Measurements from ENCODE around the gene TMEM220. TPM values are rescaled to one million over a fixed set of nuclear protein-coding genes. Genes with fewer than 3 reads are reported as not detected.
"Not testable (repeated sequence)": the region's sequence is repeated elsewhere in the genome, so short reads cannot be mapped to it uniquely, and the experiment has no call there.

TMEM220 gene
- polyA plus RNA-seq, 4 donors, result 8.6 to 11.4 (median 10.1) TPM

DNA sequence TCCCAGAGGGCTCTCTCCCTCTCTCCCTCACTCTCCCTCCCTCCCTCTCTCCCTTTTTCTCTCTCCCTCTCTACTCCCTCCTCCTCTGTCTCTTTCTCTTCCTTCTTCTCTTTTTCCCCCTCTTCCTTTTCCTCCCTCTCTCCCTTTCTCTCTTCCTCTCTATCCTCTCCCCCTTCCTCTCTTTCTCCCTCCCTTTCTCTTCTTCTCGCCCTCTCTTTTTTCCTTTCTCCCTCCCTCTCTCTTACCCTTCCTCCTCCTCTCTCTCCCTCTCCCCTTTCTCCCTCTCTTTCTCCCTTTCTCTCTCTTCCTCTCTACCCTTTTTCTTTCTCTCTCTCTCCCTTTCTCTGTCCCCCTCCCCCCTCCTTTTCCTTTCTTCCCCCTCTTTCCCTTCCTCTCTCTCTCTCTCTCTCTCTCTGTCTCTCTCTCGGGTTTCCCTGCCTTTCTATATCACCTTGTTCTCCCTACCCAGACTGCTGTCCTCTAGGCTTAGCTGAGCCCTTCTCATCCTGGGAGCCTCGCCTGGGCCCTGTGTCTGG is 25.8 kb upstream of the TMEM220 start:
- no peak for DNase-seq (ENCODE audit: low read depth in 4 of 4, low spot score in 3 of 4)

DNA sequence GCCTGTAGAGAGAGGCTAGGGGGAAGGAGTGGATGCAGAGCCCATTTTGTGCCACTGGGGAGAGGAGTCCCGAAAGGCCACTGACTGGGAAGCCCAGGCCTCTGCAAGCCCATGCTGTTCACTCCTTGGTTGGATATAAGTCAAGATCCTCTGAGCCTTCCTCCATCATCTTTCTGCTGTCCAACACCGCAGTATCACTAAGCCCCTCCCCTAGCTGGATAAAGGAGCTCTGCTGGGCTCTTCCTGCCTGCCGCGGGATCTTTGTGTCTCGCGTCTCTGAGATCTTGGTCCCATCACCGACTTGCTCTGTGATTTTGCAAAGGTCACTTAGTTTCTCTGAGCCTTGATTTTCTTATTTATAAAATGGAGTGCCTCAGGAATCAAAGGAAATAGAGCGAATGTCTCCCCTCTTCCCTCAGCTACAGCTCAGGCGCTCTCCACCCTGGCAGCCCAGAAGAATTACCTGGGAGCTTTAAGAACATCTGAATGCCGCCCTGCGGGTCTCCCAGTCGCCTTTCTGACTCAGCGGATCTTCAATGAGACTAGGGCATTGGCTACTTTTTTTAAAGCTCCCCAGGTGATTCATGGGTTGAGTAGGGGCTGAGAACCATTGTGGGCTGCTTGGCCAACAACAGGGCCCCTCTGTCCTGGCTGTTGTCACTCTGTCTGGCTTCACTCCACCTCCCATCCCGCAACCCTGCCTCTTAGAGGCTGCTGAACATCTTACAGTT is 25.2 kb upstream of the TMEM220 start:
- DNase-seq (ENCODE audit: low read depth in 4 of 4, low spot score in 3 of 4), result no peak

DNA sequence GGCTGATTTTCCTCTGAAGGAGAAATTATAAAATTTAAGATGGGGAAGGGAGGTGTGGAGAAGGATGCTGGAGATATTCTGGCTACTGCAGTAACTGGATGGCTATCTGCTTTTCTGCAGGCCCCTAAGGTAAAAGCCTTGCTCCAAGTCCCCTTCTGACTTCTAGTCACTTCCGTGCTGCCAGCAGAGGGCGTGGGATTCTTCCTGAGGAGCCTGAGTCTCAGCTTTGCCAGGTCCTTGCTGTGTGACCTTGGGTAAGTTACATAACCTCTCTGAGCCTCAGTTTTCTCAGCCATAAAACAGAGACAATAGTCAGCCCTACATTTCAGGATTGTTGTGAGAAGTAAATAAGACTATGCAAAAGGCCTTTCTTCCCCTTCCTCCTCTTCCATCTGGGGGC is 24.3 kb upstream of the TMEM220 start:
- no peak for DNase-seq (ENCODE audit: low read depth in 4 of 4, low spot score in 3 of 4)

DNA sequence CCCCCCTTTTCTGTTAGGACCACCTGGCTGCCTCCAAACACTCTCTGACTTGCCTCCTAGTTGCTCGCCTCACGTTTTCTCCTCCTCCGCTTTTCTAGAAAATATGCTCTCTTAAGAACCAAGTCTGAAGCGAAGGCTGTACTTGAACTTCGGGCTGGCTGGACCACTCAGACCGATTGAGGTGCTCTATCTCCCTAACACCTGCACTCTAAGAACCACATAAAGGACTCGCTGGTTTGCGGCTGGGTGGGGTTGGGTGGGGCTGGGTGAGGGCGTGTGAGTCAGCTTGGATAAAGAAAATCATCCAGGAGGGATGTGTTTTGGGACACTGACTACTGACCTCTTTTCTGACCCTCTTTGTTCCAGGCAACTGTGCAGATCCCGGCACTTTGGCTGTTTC is 22.9 kb upstream of the TMEM220 start:
- no peak for DNase-seq (ENCODE audit: low read depth in 4 of 4, low spot score in 3 of 4)

DNA sequence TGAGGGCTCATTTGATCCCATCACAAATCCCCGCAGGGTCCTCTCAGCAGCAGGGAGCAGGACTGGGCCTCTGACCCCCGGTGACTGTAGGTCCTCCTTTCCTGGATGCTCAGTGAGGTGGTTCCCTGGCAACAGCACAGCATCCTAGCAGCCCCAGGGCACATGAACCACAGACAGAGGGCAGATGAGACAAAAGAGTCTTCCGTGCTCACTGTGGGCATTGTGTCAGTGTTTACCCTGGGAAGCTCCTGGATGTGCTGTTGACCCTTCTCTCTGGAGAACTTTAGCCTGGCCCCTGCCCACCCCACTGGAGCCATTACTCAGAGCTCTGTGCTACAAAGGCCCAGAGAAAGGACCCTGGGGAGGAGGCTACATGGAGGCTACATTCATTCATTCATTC is 21.7 kb upstream of the TMEM220 start:
- no peak for DNase-seq (ENCODE audit: low read depth in 4 of 4, low spot score in 3 of 4)

DNA sequence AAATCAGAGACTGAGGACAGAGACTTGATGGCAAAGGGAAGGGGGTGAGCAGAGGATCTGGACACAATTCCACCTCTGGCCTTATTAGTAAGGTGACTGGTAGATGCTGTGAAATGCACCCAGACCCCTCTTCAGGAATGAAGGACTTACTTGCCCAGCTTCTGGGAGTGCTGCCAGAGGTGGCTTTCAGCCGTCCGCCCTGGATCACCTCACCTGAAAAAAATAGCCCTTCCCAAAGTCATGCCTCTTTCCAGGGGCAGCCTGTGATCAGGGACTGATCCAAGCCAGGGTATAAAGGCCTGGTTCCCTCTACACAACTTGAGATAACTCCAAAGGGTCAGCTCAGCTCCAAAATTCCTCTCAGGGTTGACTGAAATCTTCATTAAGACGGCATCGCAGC is 20.4 kb upstream of the TMEM220 start:
- no peak for DNase-seq (ENCODE audit: low read depth in 4 of 4, low spot score in 3 of 4)

DNA sequence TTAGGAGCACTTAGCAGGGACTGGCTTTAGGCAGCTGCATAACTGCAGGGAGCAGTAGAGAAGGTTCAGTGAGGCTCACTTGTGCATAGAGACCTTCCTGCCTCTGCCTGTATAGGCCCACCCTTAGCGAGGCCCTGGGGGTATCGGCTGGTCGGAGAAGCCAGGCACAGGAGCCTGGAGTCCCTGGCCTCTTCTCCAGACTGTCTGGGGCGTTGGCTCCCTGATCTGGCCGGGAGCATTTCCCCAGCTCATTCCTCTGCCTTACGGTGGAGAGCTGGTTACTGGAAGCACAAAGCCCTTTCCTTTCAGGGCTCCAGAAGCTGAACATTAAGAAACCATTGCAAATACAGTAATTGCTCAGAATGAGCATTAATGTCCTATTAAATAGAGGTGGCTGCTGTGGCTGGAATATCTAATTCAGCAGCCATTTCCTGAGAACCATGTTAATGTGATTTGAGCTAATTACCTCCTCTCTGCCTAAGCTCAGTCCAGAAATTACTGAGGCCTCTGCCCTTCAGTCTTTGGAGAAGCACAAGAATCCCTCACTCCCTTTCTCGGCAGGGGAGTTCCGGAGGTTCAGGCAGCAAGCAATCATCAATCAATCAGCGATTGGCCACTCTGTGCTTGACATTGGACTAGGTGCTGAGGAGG is 18.8 kb upstream of the TMEM220 start:
- DNase-seq (ENCODE audit: low read depth in 4 of 4, low spot score in 3 of 4), result no peak

DNA sequence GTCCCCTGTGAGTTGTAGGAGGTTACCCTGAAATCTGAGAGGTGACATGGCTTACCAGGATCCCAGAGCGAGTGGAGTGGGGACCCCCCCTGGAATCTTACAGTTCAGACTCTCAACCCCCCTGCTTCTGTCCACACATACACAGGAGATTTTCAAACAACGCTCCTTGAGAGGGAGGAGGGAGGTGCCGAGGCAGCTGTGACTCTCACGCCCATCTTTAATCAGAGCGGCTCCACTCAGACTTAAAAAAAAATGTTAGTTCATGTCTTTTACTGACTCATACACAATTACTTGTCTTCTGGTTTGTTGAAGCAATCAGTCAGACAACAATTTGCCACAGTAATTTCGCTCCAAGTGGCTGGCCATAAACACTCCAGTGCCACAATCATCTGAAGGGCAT is 15.4 kb upstream of the TMEM220 start:
- DNase-seq (ENCODE audit: low read depth in 4 of 4, low spot score in 3 of 4), result no peak

DNA sequence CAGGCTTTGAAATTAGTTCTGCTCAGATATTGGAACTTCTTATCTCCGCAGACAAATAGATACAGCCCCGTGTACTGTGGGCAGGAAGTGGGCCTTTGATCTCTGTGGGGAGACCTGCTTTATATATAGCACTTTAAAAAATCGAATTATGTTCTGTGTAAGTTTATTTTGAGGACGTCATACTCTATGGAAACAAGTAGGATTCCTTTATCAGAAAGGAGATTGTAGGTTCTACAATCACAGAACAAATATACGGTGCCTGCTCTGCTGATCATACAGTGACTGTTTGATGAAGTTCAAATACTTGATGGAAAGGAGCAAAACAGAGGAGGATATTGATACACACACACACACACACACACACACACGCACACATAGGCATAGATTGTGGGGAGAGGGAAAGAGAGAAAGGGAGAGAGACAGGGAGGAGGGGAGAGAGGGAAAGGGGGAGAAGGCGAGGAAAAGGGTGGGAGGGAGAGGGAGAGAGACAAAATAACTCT is 14.7 kb upstream of the TMEM220 start:
- no peak for DNase-seq (ENCODE audit: low read depth in 4 of 4, low spot score in 3 of 4)

DNA sequence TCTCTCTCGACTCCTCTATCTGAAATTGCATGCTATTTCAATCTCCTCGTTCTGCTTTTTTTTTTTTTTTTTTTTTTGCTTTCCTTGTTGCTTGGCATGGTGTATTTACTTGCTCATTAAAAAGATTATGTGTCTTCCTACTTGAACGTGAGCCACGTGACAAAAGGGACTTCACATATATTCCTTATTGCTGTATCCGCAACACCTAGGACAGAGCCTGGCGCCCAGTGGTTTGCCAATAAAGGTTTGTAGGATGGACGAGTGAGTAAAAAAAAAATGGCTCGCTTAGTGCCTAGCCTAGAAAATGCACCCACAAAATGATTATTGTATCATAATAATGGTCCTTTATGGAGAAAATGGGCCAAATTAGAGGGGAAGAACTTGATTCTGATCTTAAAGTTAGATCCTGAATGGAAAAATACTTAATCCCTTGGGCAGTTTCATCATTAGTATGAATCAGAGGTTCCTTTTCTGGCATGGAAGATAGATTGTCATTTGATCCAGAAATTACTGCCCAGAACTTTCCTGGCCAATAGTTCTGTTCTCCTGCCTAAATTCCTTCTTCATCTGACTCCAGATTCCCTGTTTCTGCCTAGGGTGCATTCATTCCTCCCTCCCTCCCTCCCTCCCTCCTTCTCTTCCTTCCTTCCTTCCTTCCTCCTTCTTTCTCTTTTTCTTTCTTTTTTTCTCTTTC is 13.6 kb upstream of the TMEM220 start:
- no peak for DNase-seq (ENCODE audit: low read depth in 4 of 4, low spot score in 3 of 4)

DNA sequence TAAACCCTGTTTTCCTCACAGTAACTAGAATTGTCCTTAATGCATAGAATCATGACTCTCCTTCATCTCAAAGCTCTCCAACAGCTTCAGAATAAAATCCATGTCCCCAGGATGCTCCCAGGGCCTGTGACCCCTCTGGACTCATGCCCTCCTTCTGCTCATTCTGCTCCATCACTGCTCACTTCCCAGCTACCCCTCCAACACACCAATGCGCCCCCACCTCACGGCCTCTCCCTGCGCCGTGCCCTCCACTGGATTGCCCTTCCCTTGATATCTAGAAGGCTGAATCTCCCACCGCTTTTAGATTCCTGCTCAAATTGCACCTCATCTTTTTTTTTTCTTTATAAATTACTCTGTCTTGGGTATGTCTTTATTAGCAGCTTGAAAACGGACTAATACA is 12.6 kb upstream of the TMEM220 start:
- DNase-seq (ENCODE audit: low read depth in 4 of 4, low spot score in 3 of 4), result no peak

DNA sequence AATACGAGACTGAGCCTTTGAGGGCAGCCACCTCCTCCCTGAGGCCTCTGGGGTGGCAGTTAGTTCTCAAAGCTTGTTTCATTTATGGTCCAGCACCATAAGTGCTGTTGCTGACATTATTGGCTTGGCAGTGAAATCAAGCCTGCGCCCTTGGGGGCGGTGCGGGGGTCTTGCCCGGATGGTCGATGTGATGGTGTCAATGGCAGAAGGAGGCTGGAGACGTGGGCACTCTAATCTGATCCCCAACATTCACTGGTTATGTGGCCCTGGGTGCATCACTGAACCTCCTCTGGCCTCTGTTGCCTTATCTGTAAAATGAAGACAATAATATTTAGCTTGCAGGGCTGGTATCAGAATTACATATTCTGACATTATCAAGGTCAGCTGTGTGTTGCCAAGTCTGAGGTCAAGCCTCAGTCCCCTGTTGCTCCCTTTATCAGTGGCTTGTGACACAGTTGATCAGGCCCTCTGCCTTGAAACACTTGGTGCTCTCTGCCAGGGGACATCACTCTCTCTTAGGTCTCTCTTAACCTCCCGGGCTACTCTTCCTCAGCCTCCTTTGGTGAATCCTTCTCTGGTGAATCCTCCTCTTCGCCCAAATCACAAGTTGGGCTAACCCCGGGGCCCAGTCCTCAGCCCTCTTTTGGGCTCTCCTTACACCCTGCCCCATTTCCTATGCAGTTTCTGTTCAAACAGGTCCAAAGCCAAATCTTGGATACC is 11.8 kb upstream of the TMEM220 start:
- no peak for DNase-seq (ENCODE audit: low read depth in 4 of 4, low spot score in 3 of 4)

DNA sequence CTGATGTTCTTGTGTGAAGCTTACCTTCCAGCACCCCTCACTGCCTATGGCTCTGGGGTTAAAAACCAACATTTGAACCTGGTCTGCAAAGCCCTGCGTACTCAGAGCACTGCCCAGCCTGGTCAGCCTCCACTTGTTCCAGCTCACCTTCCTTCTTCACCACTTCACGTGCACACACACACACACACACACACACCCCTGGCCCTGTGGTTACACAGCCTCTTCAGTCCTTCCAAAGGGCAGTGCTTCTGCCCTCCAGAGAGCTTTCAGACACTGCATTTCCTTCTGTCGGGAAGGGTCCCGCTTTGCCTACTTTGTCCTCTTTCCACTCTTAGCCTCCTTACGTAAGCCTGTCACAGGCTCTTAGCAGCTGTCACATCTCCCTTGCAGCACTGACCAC is 9.6 kb upstream of the TMEM220 start:
- DNase-seq (ENCODE audit: low read depth in 4 of 4, low spot score in 3 of 4), result no peak

DNA sequence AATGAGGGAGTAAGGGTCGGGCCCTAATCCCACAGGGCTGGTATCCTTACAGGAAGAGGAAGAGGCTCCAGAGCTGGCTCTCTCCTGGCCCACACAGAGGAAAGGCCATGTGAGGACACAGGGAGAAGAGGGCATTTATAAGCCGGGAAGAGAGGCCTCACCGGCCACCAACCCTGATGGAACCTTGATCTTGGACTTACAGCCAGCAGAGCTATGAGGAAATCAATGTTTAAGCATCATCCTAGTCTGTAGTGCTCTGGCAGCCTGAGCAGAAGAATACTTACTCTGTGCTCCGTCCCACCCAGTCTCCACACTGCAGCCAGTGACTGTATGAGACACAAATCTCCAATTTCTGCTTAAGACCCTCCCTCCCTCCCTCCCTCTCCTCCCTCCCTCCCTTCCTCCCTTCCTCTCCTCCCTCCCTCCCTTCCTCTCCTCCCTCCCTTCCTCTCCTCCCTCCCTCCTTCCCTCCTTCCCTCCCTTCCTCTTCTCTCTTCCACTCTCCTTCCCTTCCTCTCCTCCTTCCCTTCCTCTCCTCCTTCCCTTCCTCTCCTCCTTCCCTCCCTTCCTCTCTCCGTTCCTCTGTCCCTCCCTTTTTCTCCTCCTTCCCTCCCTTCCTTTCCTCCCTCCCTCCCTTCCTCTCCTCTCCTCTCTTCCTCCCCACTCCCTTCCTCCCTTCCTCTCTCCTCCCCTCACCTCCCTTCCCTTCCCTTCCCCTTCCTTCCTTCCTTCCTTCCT is 8.9 kb upstream of the TMEM220 start:
- no peak for DNase-seq (ENCODE audit: low read depth in 4 of 4, low spot score in 3 of 4)

DNA sequence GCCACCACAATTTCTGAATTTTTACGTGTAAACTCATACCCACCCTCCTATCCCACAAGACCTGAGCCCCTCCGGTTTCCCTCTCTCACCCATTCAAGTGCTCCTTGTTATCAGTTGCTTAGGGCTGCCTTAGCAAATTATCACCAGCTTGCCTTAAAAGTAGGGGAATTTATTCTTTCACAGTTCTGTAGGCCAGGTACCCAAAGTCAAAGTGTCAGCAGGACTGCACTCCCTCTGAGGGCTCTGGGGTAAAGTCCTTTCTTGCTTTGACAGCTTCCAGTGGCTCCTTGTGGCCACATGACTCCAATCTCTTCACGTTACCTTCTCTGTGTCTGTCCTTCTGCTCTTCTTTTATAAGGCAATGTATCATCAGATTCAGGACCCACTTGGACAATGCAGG is 7.9 kb upstream of the TMEM220 start:
- no peak for DNase-seq (ENCODE audit: low read depth in 4 of 4, low spot score in 3 of 4)

DNA sequence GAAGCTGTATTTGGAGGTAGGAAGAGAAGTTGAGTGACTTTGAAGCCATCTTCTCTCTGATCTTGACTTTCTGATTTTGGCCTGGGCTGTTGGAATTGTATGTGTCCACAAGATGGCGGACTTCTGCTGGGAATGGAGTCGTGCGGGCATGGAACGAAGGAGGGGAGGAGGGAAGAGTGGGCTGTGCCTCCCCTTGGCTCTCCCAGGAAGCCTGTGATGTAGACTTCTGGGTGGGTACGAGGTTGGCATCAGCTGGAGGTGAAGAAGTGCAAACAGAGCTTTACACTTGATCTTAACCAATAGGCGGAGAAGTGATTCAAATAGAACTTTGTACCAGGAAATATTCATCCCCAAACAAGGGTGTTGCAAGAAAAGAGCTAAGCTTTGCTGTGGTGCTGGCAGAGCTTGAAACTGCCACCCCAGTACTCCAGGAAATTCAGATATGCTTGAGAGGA is 7.4 kb upstream of the TMEM220 start:
- peak in 1 of 4 donors; percentile 53 for DNase-seq (ENCODE audit: low read depth in 4 of 4, low spot score in 3 of 4)

DNA sequence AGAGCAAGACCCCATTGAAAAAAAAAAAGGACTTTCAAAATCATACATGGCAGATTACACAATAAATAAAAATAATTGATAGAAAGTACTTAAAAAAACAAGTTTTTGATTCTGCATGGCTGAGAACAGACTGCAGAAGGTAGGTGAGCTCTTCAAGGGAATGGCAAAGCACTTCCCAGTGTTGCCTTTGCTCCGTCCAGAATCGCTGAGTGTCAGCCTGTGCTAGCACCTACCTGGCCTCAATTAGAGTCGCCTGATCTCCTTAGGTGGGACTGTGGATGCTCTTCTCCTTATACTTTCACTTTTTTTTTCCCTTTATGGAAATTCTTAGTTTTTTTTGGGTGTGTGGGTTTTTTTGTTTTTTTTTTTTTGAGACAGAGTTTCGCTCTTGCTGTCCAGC is 6.0 kb upstream of the TMEM220 start:
- no peak for DNase-seq (ENCODE audit: low read depth in 4 of 4, low spot score in 3 of 4)

DNA sequence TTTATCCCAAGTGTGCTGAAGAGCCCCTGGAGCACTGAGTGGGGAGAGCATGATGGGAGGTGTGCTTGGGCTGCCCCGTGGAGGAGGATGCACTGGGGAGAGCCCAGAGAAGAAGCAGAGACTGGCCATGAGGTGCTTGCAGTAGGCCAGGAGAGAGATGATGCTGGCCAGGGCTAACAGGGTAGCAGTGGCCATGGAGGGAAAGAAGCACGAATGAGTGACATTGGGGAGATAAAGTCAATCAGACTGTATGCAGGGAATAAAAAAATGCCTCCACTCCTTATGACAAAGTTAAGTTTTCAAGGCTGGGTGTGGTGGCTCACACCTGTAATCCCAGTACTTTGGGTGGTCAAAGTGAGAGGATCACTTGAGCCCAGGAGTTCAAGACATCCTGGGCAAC is 5.4 kb upstream of the TMEM220 start:
- no peak for DNase-seq (ENCODE audit: low read depth in 4 of 4, low spot score in 3 of 4)

DNA sequence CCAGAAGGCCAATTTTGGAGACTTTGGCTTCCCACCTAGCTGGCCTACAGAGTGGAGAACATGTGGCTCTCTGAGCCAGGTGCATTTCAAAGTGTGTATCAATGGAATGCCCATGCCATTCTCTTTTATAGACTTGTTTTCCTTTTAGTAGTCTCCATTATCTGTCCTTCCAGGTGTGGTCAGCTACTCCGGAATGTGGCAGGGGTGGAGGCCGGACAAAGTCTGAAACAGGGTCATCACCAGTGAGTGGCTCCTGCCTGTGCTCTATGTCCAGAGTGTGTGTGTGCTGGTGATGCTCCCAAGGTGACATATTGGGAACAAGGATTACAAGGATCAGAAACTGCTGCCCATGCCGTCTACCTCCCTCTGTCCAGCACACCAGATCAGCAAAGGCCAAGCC is 3.8 kb upstream of the TMEM220 start:
- DNase-seq (ENCODE audit: low read depth in 4 of 4, low spot score in 3 of 4), result no peak

DNA sequence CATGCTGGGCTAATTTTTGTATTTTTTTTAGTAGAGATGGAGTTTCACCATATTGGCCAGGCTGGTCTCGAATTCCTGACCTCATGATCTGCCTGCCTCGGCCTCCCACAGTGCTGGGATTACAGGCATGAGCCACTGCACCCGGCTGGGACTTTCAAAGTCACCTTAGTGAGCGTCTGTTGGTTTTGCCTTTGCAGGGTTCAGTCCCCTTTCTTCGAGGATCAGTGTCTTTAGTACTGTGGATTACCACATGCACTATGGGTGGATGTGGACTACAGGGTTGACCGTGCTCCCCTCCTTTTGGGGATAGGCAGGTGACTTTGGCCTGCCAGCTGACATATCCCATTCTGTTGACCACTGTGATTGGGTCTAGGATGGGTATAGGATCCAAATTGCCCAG is 2.3 kb upstream of the TMEM220 start:
- not testable (repeated sequence) for DNase-seq (ENCODE audit: low read depth in 4 of 4, low spot score in 3 of 4)
